Activated naive CD4-positive, alpha-beta T cell treated with anti-CD3 and anti-CD28 coated beads, Interleukin-2, amount 50 U/mL, for 24 hours (primary cell): Measurements from ENCODE around the gene NSFL1C.

Experiments used
- H3K27ac Mint-ChIP-seq: one replicate; pipeline ENCODE4 v1.8.0; 2021; ENCODE audit warnings: mild to moderate bottlenecking, mixed read lengths
- H3K27me3 Mint-ChIP-seq: one replicate; pipeline ENCODE4 v1.8.0; 2021; ENCODE audit warnings: mixed read lengths
- H3K36me3 Mint-ChIP-seq: one replicate; pipeline ENCODE4 v1.8.0; 2021; ENCODE audit warnings: mixed read lengths
- H3K4me1 Mint-ChIP-seq: one replicate; pipeline ENCODE4 v1.8.0; 2021; ENCODE audit warnings: mixed read lengths
- H3K4me3 Mint-ChIP-seq: one replicate; pipeline ENCODE4 v1.8.0; 2021; ENCODE audit warnings: mild to moderate bottlenecking, mixed read lengths
- H3K9me3 Mint-ChIP-seq: one replicate; pipeline ENCODE4 v1.8.0; 2021; ENCODE audit warnings: mixed read lengths

Gene NSFL1C

DNA sequence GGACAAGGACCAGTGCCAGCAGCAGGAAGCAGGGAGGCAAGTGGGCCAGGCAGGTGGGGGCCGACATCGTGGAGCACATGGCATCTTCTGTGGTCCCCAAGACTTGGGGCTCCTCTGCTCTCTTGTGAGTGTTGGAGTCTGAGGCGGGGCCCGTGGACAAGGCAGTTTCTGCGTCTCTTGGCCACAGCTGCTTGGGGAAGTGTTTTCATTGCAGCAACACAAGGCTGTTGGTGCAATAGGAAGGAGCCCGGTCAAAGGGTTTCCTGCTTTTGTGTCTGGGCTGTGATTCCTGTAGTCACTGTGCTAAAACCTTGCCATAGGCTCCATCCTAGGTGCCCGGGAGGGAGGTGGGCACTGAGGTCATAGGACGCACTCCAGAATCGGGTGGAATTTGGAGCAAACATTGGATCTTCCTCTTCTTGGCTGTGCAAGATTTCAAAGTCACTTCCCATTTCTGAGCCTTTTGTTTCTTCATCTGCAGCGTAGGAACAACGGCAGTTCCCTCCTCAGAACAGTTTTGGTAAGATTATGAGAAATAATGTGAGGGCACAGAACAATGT, 24.7 kb upstream of the NSFL1C start, which contains the start of gene SIRPB2:
Gene SIRPB2 (minus strand): TSS at position 140 of the 560 bp plus-strand sequence. CDS start 61 bp downstream, at position 79.
- no peaks in the 10 kb centered on the region for H3K9me3 Mint-ChIP-seq
- H3K27me3 Mint-ChIP-seq: peaks cover 6% of the 10 kb centered on the region
- H3K36me3 Mint-ChIP-seq: no peaks in the 10 kb centered on the region
- no peaks in the 10 kb centered on the region for H3K4me1 Mint-ChIP-seq
- no peak within 1 kb of the TSS for H3K4me3 Mint-ChIP-seq
- no peak within 1 kb of the TSS for H3K27ac Mint-ChIP-seq

DNA sequence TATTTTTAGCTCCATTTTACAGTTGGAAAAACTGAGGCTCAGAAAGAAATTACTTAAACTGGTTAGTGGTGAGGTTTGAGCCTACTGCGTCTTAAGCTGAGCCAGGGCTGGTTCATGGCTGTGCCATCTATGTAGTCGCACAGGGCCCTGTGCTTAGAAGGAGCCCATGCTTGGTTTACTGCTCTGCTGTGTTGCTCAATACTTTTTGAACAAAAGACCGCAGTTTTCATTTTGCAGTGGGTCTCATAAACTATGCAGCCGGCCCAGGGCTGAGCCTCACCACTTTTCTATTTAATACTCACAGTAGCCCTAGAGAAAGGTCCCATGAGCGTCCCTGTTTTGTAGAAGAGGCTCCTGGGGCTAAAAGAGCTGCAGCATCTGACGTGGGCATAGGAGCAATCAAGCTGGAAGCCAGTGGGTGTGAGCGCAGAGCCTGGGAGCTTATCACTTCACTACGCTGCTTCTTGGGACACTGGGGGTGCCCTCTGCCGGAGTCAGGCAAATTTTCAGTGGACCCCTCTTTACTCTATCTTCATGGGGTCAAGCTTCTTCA, 24.1 kb upstream of the NSFL1C start:
- Mint-ChIP-seq H3K4me3 (no peak overlapping the region), H3K27ac (no peak overlapping the region), H3K27me3 (peaks cover 6% of the 10 kb centered on the region), H3K4me1 (no peaks in the 10 kb centered on the region), H3K9me3 (no peaks in the 10 kb centered on the region), H3K36me3 (no peaks in the 10 kb centered on the region)

DNA sequence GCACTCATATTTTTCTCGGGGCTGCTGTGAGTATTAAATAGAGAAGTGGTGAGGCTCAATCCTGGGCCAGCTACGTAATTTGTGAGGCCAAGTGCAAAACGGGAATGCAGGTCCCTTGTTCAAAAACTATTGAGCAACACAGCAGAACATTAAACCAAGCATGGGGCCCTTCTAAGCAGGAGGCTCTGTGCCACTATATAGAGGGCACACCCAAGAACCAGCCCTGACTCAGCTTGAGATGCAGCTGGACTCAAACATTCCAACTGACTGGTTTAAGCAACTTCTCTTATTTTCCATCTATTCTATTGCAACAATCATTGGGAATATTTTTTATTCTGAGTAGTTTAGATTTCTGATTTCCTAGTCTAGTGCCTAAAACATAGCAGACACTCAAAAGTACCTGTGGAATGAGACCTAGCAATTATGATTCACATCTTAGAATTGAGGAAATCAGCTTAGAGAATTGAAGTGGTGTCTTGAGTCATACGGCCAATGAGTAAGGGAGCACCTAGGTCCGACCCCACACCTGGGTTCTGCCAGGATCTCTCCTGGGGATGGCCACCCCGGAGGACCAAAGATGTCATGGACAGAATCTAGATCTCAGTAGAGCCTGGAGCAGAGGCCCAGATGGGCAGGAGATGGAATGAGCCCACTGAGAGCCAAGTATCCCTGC, 23.3 kb upstream of the NSFL1C start:
- peaks cover 6% of the 10 kb centered on the region for H3K27me3 Mint-ChIP-seq
- H3K36me3 Mint-ChIP-seq: no peaks in the 10 kb centered on the region
- H3K27ac Mint-ChIP-seq: no peak overlapping the region
- H3K4me3 Mint-ChIP-seq: no peak overlapping the region
- H3K4me1 Mint-ChIP-seq: no peaks in the 10 kb centered on the region
- no peaks in the 10 kb centered on the region for H3K9me3 Mint-ChIP-seq

DNA sequence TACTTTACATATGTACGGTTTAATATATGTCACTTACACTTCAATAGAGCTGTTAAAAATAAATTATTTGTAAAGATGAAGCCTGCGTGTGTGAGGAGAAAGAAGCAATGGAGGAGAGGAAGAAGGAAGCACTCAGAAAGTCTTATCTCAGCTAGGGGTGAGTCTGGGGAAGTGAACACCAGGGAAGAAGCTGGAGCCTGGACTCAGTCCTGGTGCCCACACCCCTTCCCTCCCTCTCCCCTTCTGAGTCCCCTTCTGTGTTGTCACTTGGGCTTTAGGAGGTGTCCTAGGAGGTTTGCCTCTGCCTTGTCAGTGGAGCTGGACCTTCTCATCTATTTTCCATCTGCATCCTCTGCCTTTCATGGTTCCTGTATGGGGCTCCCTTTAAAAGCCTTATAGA, 22.7 kb upstream of the NSFL1C start:
- Mint-ChIP-seq H3K4me3 (no peak overlapping the region), H3K4me1 (no peaks in the 10 kb centered on the region), H3K9me3 (no peaks in the 10 kb centered on the region), H3K27ac (no peak overlapping the region), H3K27me3 (peaks cover 9% of the 10 kb centered on the region), H3K36me3 (no peaks in the 10 kb centered on the region)

DNA sequence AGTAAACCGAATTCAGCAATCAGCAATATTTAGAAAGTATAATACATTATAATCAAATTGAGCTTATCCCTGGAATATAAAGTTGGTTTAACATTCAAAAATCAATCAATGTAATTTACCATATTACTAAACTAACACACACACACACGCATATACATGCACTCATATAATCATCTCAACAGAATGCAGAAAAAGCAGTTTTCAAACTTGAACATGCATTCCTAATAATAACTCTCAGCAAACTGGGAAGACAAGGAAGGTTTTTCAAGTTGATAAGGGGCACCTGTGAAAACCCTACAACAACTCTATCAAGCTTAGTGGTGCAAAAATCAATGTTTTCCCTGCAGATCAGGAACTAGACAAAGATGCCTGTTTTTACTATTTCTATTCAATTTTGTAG, 19.9 kb upstream of the NSFL1C start:
- no peaks in the 10 kb centered on the region for H3K36me3 Mint-ChIP-seq
- H3K4me3 Mint-ChIP-seq: no peak overlapping the region
- no peak overlapping the region for H3K27ac Mint-ChIP-seq
- no peaks in the 10 kb centered on the region for H3K4me1 Mint-ChIP-seq
- H3K9me3 Mint-ChIP-seq: no peaks in the 10 kb centered on the region
- H3K27me3 Mint-ChIP-seq: peaks cover 13% of the 10 kb centered on the region

DNA sequence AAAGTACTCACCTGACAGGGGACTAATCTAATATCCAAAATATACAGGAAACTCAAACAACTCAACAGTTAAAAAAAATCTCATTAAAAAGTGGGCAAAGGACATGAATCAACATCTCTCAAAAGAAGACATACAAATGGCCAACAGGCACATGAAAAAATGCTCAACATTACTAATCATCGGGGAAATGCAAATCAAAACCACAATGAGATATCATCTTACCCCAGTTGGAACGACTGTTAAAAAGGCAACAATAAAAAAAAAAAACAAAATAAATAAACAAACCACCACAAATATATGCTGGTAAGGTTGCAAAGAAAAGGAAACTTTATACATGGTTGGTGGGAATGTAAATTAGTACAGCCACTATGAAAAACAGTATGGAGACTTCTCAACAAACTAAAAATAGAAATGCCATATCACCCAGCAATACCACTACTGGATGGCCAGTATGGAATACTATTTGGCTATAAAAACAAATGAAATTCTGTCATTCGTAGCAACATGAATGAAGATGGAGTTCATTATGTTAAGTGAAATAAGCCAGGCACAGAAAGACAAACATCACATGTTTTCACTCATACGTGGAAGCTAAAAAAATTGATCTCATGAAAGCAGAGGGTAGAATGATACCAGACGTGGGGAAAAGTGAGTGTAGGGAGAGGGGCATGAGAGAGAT, 17.9 kb upstream of the NSFL1C start:
- no peaks in the 10 kb centered on the region for H3K4me1 Mint-ChIP-seq
- H3K9me3 Mint-ChIP-seq: no peaks in the 10 kb centered on the region
- no peak overlapping the region for H3K27ac Mint-ChIP-seq
- H3K36me3 Mint-ChIP-seq: no peaks in the 10 kb centered on the region
- H3K4me3 Mint-ChIP-seq: no peak overlapping the region
- H3K27me3 Mint-ChIP-seq: peaks cover 13% of the 10 kb centered on the region

DNA sequence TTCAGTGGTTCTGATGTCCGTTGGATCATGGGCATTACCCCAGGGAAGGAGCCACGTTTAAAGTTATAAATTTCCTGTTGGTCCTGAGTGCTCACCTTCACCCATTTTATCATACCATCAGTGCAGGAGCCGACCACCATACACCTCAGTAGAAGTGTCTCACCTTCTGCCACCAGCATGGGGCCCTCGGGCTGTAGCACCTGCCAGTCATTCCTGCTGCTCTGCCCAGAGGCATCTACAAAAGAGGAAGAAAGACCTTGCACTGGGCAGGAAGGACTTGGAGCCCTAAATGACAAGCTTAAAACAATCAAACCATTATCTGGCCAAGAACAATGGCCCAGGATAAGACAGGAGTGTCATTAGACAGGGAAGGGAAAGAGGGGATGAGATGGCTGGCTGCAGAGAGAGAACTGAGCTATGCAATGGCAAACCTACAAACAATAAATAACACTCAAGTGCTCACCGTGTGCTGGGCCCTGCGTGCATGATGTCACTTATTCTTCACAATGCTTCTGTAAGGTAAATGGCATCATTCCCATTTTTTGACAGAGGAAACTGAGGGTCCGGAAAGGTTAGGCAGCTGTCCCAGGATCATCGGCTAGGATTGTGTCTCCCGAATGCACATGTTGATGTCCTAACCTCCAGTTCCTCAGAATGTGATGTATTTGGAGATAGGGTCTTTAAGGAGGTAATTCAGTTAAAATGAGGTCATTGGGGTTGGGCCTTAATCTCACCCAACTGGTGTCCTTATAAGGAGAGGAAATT, 13.4 kb upstream of the NSFL1C start:
- H3K9me3 Mint-ChIP-seq: no peaks in the 10 kb centered on the region
- H3K36me3 Mint-ChIP-seq: no peaks in the 10 kb centered on the region
- no peak overlapping the region for H3K27ac Mint-ChIP-seq
- H3K27me3 Mint-ChIP-seq: peaks cover 11% of the 10 kb centered on the region
- H3K4me1 Mint-ChIP-seq: no peaks in the 10 kb centered on the region
- no peak overlapping the region for H3K4me3 Mint-ChIP-seq

DNA sequence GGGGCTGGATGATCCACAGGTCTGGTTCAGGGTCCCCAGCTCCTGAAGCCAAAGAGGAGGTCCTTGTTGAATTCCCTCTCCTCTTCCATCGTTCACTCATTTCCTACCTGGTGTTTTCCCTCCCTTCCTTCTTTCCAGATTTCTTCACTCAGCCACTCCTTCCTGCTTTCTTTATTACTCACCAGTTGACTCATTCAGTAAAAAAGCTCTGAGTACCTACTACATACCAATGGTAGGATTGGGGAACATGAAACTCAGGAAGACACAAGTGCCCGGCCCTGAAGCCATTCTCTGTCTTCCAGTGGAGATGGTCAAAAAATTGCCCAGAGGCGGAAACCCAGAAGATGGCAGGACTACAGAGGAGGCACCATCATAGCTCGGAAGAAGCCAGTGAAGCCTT, 11.9 kb upstream of the NSFL1C start:
- no peak overlapping the region for H3K4me3 Mint-ChIP-seq
- H3K4me1 Mint-ChIP-seq: no peaks in the 10 kb centered on the region
- H3K36me3 Mint-ChIP-seq: no peaks in the 10 kb centered on the region
- H3K27ac Mint-ChIP-seq: no peak overlapping the region
- peaks cover 4% of the 10 kb centered on the region for H3K27me3 Mint-ChIP-seq
- no peaks in the 10 kb centered on the region for H3K9me3 Mint-ChIP-seq

DNA sequence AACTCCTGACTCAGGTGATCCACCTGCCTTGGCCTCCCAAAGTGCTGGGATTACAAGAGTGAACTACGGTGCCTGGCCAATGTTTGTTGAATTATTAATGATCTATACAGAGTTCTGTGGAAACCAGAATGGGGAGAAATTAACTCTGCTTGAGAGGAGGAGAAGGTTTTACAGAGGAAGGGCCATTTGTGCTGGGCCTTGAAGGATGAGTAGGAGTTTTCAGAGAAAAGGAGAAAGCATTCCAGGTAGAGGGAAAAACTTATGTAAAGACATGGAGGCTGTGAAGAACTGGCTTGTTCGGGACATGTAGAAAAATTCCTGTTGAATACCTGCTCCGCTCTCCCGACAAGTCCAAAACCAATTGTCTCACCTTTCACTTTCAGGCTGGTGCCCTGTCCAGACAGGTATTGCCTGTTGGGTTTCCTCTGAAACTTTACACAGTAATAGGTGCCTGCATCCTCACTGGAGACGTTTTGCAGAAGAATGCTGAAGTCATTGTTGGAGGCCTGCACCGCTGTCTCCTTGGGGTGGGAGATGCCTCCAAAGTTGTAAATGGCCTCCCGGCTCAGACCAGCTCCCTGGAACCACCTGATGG, 11.3 kb upstream of the NSFL1C start:
- H3K36me3 Mint-ChIP-seq: no peaks in the 10 kb centered on the region
- H3K4me3 Mint-ChIP-seq: no peak overlapping the region
- H3K9me3 Mint-ChIP-seq: no peaks in the 10 kb centered on the region
- H3K27ac Mint-ChIP-seq: peak overlapping the region; percentile 5
- H3K4me1 Mint-ChIP-seq: no peaks in the 10 kb centered on the region
- peaks cover 4% of the 10 kb centered on the region for H3K27me3 Mint-ChIP-seq

DNA sequence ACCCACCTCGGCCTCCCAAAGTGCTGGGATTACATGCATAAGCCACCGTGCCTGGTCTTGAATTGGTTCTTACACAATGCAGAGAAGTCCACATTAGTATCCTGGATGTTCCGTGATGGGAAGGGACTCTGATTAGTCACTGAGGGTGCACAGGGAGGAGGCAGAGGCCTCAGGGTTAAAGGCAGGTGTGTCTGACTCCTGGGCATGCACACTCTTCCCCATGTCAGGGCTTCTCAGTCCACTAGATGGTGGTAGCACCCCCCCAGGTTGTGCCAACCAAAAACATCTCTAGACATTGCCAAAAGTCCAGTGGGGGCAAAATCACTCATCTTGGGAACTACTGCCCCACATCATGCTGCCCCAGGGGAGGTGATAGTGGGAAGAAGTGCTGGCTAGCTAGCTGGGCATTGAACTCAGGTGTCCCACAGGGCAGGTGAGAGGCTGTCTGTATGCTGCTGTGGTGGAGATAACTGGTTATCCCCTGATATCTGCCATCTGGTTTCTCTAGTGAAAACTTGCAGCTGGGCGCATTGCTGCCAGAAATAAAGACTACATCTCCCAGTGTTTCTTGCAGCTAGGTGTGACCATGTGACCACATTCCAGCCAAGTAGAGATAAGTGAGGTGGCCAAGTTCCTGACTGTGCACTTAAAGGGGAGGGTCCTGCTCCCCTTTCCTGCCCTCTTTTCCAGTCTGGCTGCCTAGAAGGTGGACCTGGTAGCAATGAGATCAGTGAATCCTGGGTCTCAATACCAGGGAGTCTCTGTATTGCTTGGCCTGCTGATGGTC, 8.4 kb upstream of the NSFL1C start:
- H3K27ac Mint-ChIP-seq: no peak overlapping the region
- H3K4me1 Mint-ChIP-seq: no peaks in the 10 kb centered on the region
- peaks cover 9% of the 10 kb centered on the region for H3K27me3 Mint-ChIP-seq
- H3K9me3 Mint-ChIP-seq: no peaks in the 10 kb centered on the region
- no peak overlapping the region for H3K4me3 Mint-ChIP-seq
- no peaks in the 10 kb centered on the region for H3K36me3 Mint-ChIP-seq

DNA sequence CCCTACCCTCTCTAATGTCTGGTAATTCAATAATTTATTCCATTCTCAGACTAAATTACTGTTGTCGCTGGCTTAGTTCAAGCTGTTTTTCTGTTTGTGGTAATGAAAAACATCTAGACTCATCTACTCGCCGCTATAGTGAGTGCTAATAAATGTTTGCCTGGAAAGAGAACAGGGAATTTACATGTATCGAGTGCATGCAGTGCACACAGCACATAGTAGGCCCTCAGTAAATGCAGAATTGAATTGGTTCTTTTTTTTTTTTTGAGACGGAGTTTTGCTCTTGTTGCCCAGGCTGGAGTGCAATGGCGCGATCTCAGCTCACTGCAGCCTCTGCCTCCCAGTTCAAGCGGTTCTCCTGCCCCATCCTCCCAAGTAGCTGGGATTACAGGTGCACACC, 7.7 kb upstream of the NSFL1C start:
- Mint-ChIP-seq H3K4me3 (no peak overlapping the region), H3K4me1 (no peaks in the 10 kb centered on the region), H3K27me3 (peaks cover 9% of the 10 kb centered on the region), H3K27ac (no peak overlapping the region), H3K9me3 (no peaks in the 10 kb centered on the region), H3K36me3 (no peaks in the 10 kb centered on the region)

DNA sequence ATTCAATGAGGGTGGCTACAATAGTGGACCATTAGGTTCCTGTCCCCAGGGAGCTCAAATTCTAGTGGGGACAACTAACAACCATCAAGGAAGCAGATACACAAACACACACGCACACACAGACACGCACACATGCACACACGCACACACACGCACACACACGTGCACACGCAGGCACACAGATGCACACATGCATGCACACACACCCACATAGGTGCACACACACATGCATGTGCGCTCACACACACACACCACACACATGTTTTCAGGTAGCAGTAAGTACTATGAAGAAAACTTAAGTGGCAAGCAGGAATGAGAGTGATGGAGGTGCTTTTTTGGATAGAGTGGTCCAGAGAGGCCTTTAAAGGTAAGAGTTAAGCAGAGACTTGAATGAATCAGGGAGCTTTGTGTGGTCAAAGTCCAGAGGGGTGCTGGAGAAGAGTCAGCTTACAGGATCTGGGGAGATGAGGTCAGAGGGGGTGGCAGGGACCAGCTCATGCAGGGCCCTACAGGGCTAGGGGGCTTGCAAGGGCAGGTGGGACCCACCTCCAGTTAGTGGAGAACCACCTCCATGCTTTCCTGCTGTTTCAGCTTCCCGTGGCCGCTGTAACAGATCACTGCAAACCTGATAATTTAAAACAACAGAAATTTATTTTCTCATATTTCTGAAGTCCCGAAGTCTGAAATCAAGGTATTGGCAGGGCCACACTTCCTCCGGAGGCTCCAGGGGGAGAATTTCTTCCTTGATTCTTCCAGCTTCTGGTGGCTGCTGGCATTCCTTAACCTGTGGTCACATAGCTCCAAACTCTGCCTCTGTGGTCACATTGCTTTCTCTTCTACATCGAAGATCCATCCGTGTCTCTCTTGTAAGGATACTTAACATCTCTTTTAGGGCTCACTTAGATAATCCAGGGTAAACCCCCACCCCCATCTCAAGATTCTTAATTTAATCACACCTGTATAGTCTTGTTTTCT, 6.9 kb upstream of the NSFL1C start:
- no peak overlapping the region for H3K4me3 Mint-ChIP-seq

DNA sequence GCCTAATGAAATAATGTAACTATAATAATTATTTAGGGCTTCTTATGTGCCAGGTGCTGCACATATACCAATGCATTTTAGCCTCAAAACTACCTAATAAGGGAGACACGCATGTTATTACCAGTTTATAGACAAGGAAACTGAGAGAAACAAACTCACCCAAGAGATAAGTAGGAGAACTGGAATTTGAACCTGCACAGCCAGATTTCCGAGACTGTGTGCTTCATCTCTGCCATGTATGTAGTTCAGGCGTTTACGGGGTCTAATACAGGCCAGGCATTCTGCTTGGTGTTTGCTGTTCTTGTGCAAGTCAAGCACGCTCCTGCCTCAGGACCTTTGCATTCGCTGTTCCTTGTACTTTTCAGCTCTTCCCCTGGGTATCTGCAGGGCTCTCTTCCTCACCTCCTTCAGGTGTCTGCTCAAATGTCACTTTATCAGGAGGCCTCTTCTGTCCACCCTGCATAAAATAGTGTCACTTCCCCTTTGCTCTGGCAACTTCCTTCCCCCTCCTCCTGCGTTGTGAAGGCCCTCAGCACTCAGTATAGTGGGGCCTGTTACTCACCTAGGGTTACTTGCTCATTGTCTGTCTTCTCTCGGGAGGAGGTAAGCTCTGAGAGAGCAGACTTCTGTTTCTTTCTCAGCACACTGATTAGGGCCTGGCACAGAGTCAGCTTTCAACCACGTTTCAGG, 6.1 kb upstream of the NSFL1C start:
- H3K9me3 Mint-ChIP-seq: no peaks in the 10 kb centered on the region
- peaks cover 5% of the 10 kb centered on the region for H3K27me3 Mint-ChIP-seq
- no peaks in the 10 kb centered on the region for H3K36me3 Mint-ChIP-seq
- peaks cover 7% of the 10 kb centered on the region for H3K4me1 Mint-ChIP-seq
- H3K4me3 Mint-ChIP-seq: no peak overlapping the region
- no peak overlapping the region for H3K27ac Mint-ChIP-seq

More for the DNA sequence above, 6.9 kb upstream of the NSFL1C start:
- Mint-ChIP-seq H3K36me3 (no peaks in the 10 kb centered on the region), H3K27ac (no peak overlapping the region), H3K27me3 (peaks cover 8% of the 10 kb centered on the region), H3K9me3 (no peaks in the 10 kb centered on the region), H3K4me1 (no peaks in the 10 kb centered on the region)
